H9 (cell line): ENCODE results near the gene ZFP57. TPM values are rescaled to one million over a fixed set of nuclear protein-coding genes. Genes with fewer than 3 reads are reported as not detected.

Source experiments
- DNase-seq: peaks from one replicate; pipeline ENCODE4 v3.0.0-alpha.2; 2017
- H2AFZ ChIP-seq: one replicate; pipeline ENCODE4 v1.6.1; 2013; ENCODE audit warnings: mild to moderate bottlenecking, low read length, control low read depth, moderate library complexity
- H2AK5ac ChIP-seq: 2 replicates; pipeline ENCODE4 v1.6.1; 2013; ENCODE audit warnings: low read length, control low read depth, mixed read lengths; ENCODE audit not compliant: insufficient read length
- H2BK120ac ChIP-seq: one replicate; pipeline ENCODE4 v1.6.1; 2013; ENCODE audit warnings: low read depth, mild to moderate bottlenecking, low read length, control low read depth, inconsistent platforms; ENCODE audit not compliant: poor library complexity, severe bottlenecking
- H2BK12ac ChIP-seq: 2 replicates; pipeline ENCODE4 v1.6.1; 2013; ENCODE audit warnings: low read length, control low read depth, mixed read lengths, low read depth; ENCODE audit not compliant: insufficient read length
- H2BK15ac ChIP-seq: 2 replicates; pipeline ENCODE4 v1.6.1; 2013; ENCODE audit warnings: low read depth, low read length, control low read depth
- H2BK20ac ChIP-seq: one replicate; pipeline ENCODE4 v1.6.1; 2013; ENCODE audit warnings: low read depth, mild to moderate bottlenecking, low read length, control low read depth, inconsistent platforms; ENCODE audit not compliant: poor library complexity, severe bottlenecking
- H2BK5ac ChIP-seq: 2 replicates; pipeline ENCODE4 v1.6.1; 2013; ENCODE audit warnings: low read length, control low read depth, mixed read lengths; ENCODE audit not compliant: insufficient read length
- H3K14ac ChIP-seq: 2 replicates; pipeline ENCODE4 v1.6.1; 2013; ENCODE audit warnings: low read length, control low read depth; ENCODE audit not compliant: insufficient read depth
- H3K18ac ChIP-seq: 2 replicates; pipeline ENCODE4 v1.6.1; 2013; ENCODE audit warnings: low read depth, mild to moderate bottlenecking, mixed read lengths, low read length, control low read depth; ENCODE audit not compliant: insufficient read length
- H3K23ac ChIP-seq: 2 replicates; pipeline ENCODE4 v1.6.1; 2013; ENCODE audit warnings: low read length, control low read depth, mixed read lengths, low read depth; ENCODE audit not compliant: insufficient read length
- H3K23me2 ChIP-seq: 2 replicates; pipeline ENCODE4 v1.6.1; 2013; ENCODE audit warnings: low read depth, mild to moderate bottlenecking, mixed read lengths, low read length, control low read depth; ENCODE audit not compliant: insufficient read length, poor library complexity, severe bottlenecking
- H3K27ac ChIP-seq: 2 replicates; pipeline ENCODE4 v1.5.1; 2013; ENCODE audit warnings: low read length, control low read depth, mixed read lengths, low read depth; ENCODE audit not compliant: insufficient read length
- H3K27me3 ChIP-seq: 2 replicates; pipeline ENCODE4 v1.6.1; 2013; ENCODE audit warnings: low read length, control low read depth, inconsistent platforms; ENCODE audit not compliant: insufficient read depth
- H3K4ac ChIP-seq: 2 replicates; pipeline ENCODE4 v1.6.1; 2013; ENCODE audit warnings: low read depth, mild to moderate bottlenecking, control low read depth, inconsistent platforms, low read length, moderate library complexity
- H3K4me1 ChIP-seq: 2 replicates; pipeline ENCODE4 v1.6.1; 2013; ENCODE audit warnings: low read length, control low read depth, inconsistent platforms; ENCODE audit not compliant: insufficient read depth
- H3K4me2 ChIP-seq: 2 replicates; pipeline ENCODE4 v1.6.1; 2013; ENCODE audit warnings: low read length, control low read depth, mixed read lengths; ENCODE audit not compliant: insufficient read length, insufficient read depth
- H3K56ac ChIP-seq: 2 replicates; pipeline ENCODE4 v1.6.1; 2013; ENCODE audit warnings: low read depth, mild to moderate bottlenecking, mixed read lengths, low read length, control low read depth; ENCODE audit not compliant: insufficient read length
- H3K79me1 ChIP-seq: 2 replicates; pipeline ENCODE4 v1.6.1; 2013; ENCODE audit warnings: low read depth, mild to moderate bottlenecking, moderate library complexity, low read length, control low read depth, inconsistent platforms; ENCODE audit not compliant: insufficient read depth, poor library complexity, severe bottlenecking
- H3K79me2 ChIP-seq: 2 replicates; pipeline ENCODE4 v1.6.1; 2013; ENCODE audit warnings: low read length, control low read depth, inconsistent platforms; ENCODE audit not compliant: insufficient read depth
- H3K9ac ChIP-seq: 2 replicates; pipeline ENCODE4 v1.6.1; 2013; ENCODE audit warnings: low read length, control low read depth, mixed read lengths; ENCODE audit not compliant: insufficient read length; ENCODE audit errors: extremely low read depth
- H3K9me3 ChIP-seq: one replicate; pipeline ENCODE4 v1.6.1; 2013; ENCODE audit warnings: low read depth, low read length, inconsistent platforms; ENCODE audit not compliant: control insufficient read depth
- H3T11ph ChIP-seq: one replicate; pipeline ENCODE4 v1.6.1; 2013; ENCODE audit warnings: mild to moderate bottlenecking, low read length, control low read depth, inconsistent platforms
- H4K20me1 ChIP-seq: one replicate; pipeline ENCODE4 v1.6.1; 2013; ENCODE audit not compliant: control insufficient read depth, insufficient read length, insufficient read depth
- H4K5ac ChIP-seq: 2 replicates; pipeline ENCODE4 v1.6.1; 2013; ENCODE audit warnings: low read depth, mild to moderate bottlenecking, mixed read lengths, low read length, control low read depth; ENCODE audit not compliant: insufficient read length
- H4K8ac ChIP-seq: replicated peaks from 2 replicates; pipeline ENCODE4 v1.6.1; 2013; ENCODE audit warnings: low read length, control low read depth, mixed read lengths, low read depth; ENCODE audit not compliant: insufficient read length
- H4K91ac ChIP-seq: 2 replicates; pipeline ENCODE4 v1.6.1; 2013; ENCODE audit warnings: low read depth, mild to moderate bottlenecking, moderate library complexity, mixed read lengths, low read length, control low read depth; ENCODE audit not compliant: insufficient read length
- H3K27ac Mint-ChIP-seq, 3 experiments: 2 replicates in 2 of 3; 3 replicates in 1 of 3; pipeline ENCODE4 v1.8.0; 2020 to 2021; ENCODE audit warnings: mixed read lengths in 3 of 3, mild to moderate bottlenecking in 1 of 3, moderate library complexity in 1 of 3
- H3K27me3 Mint-ChIP-seq: 2 replicates; pipeline ENCODE4 v1.8.0; 2021; ENCODE audit warnings: low read depth, mild to moderate bottlenecking, moderate library complexity, mixed read lengths
- H3K36me3 Mint-ChIP-seq, 3 experiments: 2 replicates in 2 of 3; 3 replicates in 1 of 3; pipeline ENCODE4 v1.8.0; 2020 to 2021; ENCODE audit warnings: low read depth in 3 of 3, mixed read lengths in 3 of 3; ENCODE audit not compliant: insufficient read depth in 1 of 3
- H3K4me1 Mint-ChIP-seq, 2 experiments: 2 replicates each; pipeline ENCODE4 v1.8.0; 2020; ENCODE audit warnings: mixed read lengths in 2 of 2
- H3K4me3 Mint-ChIP-seq, 2 experiments: 2 replicates in 1 of 2; 3 replicates in 1 of 2; pipeline ENCODE4 v1.8.0; 2020 to 2021; ENCODE audit warnings: mild to moderate bottlenecking in 2 of 2, mixed read lengths in 2 of 2, moderate library complexity in 1 of 2
- H3K9me3 Mint-ChIP-seq, 2 experiments: 2 replicates in 1 of 2; 3 replicates in 1 of 2; pipeline ENCODE4 v1.8.0; 2020; ENCODE audit warnings: mild to moderate bottlenecking in 2 of 2, mixed read lengths in 2 of 2, moderate library complexity in 1 of 2
- WGBS: extraction: QIAGEN DNeasy Blood & Tissue Kit; methylation state at CpG from one replicate; pipeline ENCODE4 v1.1.7; 2013; ENCODE audit warnings: missing lambda C conversion rate, low lambda C conversion rate, mixed read lengths; ENCODE audit not compliant: insufficient read length; ENCODE audit errors: extremely low coverage; 5-methylcytosine and 5-hydroxymethylcytosine counted together
- total RNA-seq: library from RNA; stranded (reverse); gene quantifications from 2 replicates; pipeline ENCODE4 v1.2.1, GENCODE V29; 2021
- TF ChIP-seq, protein P1 (sequence below): fragments of 200-600 bp; sonication (generic); conservative IDR thresholded peaks from 3 replicates; pipeline ENCODE4 v1.8.0; 2021; ENCODE audit warnings: antibody characterized with exemption, mild to moderate bottlenecking

Gene ZFP57
- total RNA-seq, 1 experiment from 2014 or later, result 1.7 TPM

DNA sequence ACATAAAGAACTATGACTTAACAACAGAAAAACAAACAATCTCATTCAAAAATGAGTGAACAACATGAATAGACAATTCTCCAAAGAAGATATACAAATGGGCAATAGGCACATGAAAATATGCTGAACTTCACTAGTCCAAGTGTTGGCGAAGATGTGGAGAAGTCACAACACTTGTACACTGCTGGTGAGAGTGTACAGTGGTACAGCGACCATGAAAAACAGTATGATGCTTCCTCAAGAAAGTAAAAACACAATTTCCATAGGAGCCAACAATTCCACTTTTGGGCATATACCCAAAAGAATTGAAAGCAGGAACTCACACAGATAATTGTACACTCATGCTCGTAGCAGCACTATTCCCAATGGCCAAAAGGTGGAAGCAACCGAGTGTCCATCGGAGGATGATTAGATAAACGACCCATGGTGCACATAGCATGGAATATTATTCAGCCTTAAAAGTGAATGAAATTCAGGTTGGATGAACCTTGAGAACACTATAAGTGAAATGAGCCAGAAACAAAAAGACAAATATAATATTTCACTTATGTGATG lies 48.9 kb upstream of the ZFP57 start:
- Mint-ChIP-seq H3K27ac (no peak overlapping the region), H3K4me1 (peaks cover 2 to 5% of the 10 kb centered on the region in 2 experiments; a peak in 2 of 4 replicates), H3K27me3 (peaks cover 29% of the 10 kb centered on the region), H3K36me3 (peaks cover 0 to 3% (median 2%) of the 10 kb centered on the region in 3 experiments; a peak in 3 of 7 replicates), H3K4me3 (no peak overlapping the region), H3K9me3 (no peaks in the 10 kb centered on the region)
- Histone ChIP-seq H3K4me1 (no peaks in the 10 kb centered on the region), H2BK120ac (no peak overlapping the region), H3K14ac (no peak overlapping the region), H2BK12ac (no peak overlapping the region), H2AK5ac (no peak overlapping the region), H3K79me1 (no peaks in the 10 kb centered on the region), H4K5ac (no peak overlapping the region), H3K27ac (no peak overlapping the region), H3K56ac (no peak overlapping the region), H4K20me1 (no peaks in the 10 kb centered on the region), H3K4me2 (no peak overlapping the region), H3K9me3 (no peaks in the 10 kb centered on the region), H4K91ac (no peak overlapping the region), H3T11ph (no peak overlapping the region), H3K9ac (no peak overlapping the region), H3K23me2 (no peaks in the 10 kb centered on the region), H2AFZ (no peak overlapping the region), H3K18ac (no peak overlapping the region), H3K4ac (no peak overlapping the region), H2BK5ac (no peak overlapping the region), H3K27me3 (peaks cover 2% of the 10 kb centered on the region; the same call in 1 of the 2 replicates), H4K8ac (no peak overlapping the region), H3K23ac (no peak overlapping the region), H2BK20ac (no peak overlapping the region), H2BK15ac (no peak overlapping the region), H3K79me2 (no peaks in the 10 kb centered on the region)
- no peak for DNase-seq
- no CpG with 5 or more reads among the region's 6 CpGs for WGBS
- TF ChIP-seq, protein P1, sequence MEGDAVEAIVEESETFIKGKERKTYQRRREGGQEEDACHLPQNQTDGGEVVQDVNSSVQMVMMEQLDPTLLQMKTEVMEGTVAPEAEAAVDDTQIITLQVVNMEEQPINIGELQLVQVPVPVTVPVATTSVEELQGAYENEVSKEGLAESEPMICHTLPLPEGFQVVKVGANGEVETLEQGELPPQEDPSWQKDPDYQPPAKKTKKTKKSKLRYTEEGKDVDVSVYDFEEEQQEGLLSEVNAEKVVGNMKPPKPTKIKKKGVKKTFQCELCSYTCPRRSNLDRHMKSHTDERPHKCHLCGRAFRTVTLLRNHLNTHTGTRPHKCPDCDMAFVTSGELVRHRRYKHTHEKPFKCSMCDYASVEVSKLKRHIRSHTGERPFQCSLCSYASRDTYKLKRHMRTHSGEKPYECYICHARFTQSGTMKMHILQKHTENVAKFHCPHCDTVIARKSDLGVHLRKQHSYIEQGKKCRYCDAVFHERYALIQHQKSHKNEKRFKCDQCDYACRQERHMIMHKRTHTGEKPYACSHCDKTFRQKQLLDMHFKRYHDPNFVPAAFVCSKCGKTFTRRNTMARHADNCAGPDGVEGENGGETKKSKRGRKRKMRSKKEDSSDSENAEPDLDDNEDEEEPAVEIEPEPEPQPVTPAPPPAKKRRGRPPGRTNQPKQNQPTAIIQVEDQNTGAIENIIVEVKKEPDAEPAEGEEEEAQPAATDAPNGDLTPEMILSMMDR, result no peak
